ENCODE data around the gene LRRTM4. TPM values are rescaled to one million over a fixed set of nuclear protein-coding genes. Genes with fewer than 3 reads are reported as not detected.

Gene LRRTM4
- total RNA-seq, 1 experiment from 2014 or later, result 9.4 TPM

- TF ChIP-seq AR (CRISPR knock-in tag; IDR thresholded peaks at IDR 0.05), result no peak
These were observed 504.0 kb downstream of the LRRTM4 start (continued) for GRCh38 chr2:77018219-77018618.

- Mint-ChIP-seq H3K4me1 (peaks cover 26% of the 10 kb centered on the region), H3K9me3 (peaks cover 13% of the 10 kb centered on the region), H3K27ac (no peak overlapping the region), H3K27me3 (ENCODE audit: low read depth) (no peaks in the 10 kb centered on the region), H3K4me3 (no peak overlapping the region), H3K36me3 (peaks cover 7% of the 10 kb centered on the region)
- DNase-seq (ENCODE audit: low spot score) (no peak), ATAC-seq (no peak)
- CTCF ChIA-PET, result no interaction called here
- TF ChIP-seq ZSCAN18 (CRISPR knock-in tag; IDR thresholded peaks at IDR 0.05) (no peak), ZNF317 (CRISPR knock-in tag; IDR thresholded peaks at IDR 0.05; ENCODE audit: borderline replicate concordance, low read depth) (no peak), SOX15 (CRISPR knock-in tag; IDR thresholded peaks at IDR 0.05) (no peak), ZNF396 (CRISPR knock-in tag; IDR thresholded peaks at IDR 0.05; ENCODE audit: borderline replicate concordance) (no peak), E2F4 (CRISPR knock-in tag; IDR thresholded peaks at IDR 0.05; ENCODE audit: borderline replicate concordance, low read depth) (no peak), ZNF219 (CRISPR knock-in tag; IDR thresholded peaks at IDR 0.05; ENCODE audit: borderline replicate concordance) (no peak), ZBTB21 (CRISPR knock-in tag; IDR thresholded peaks at IDR 0.05; ENCODE audit: borderline replicate concordance) (no peak), ZNF423 (CRISPR knock-in tag; IDR thresholded peaks at IDR 0.05) (no peak), ELF4 (CRISPR knock-in tag; IDR thresholded peaks at IDR 0.05; ENCODE audit: low read depth) (no peak), ZBTB43 (CRISPR knock-in tag; IDR thresholded peaks at IDR 0.05) (no peak), GTF2I (CRISPR knock-in tag; conservative IDR thresholded peaks at IDR 0.05) (no peak), TP53 (CRISPR knock-in tag; IDR thresholded peaks at IDR 0.05) (no peak), HMGA2 (CRISPR knock-in tag; IDR thresholded peaks at IDR 0.05) (no peak), ZMAT4 (CRISPR knock-in tag; IDR thresholded peaks at IDR 0.05) (no peak), ATF2 (CRISPR knock-in tag; IDR thresholded peaks at IDR 0.05; ENCODE audit: borderline replicate concordance, low read depth) (no peak), ATF6 (CRISPR knock-in tag; IDR thresholded peaks at IDR 0.05) (no peak), USF2 (CRISPR knock-in tag; IDR thresholded peaks at IDR 0.05) (no peak), AFF4 (CRISPR knock-in tag; IDR thresholded peaks at IDR 0.05; ENCODE audit: borderline replicate concordance) (no peak)
- POLR2A ChIA-PET, result interaction anchor here (1.0 kb wide), 1 partner anchor 9 kb away, joined by 6 read pairs; no protein-coding TSS in a partner anchor
These were observed 504.8 kb downstream of the LRRTM4 start for GRCh38 chr2:77017355-77017745.

All from WTC11 (cell line).